Hepatocyte (in vitro differentiated cells): Measurements from ENCODE around the gene SLC34A3. TPM values are rescaled to one million over a fixed set of nuclear protein-coding genes. Genes with fewer than 3 reads are reported as not detected.
A peak's percentile ranks its signal among the peaks of the same experiment; 100 is the strongest.

ENCODE experiments used
- DNase-seq: peaks from one replicate; pipeline ENCODE4 v3.0.0-alpha.2; 2016; ENCODE audit warnings: low spot score
- H2AFZ ChIP-seq: fragments of 200-600 bp; sonication (generic); 2 replicates; pipeline ENCODE4 v1.6.0; 2016; ENCODE audit warnings: antibody characterized with exemption, mild to moderate bottlenecking
- H3K27ac ChIP-seq: fragments of 200-600 bp; sonication (generic); 2 replicates; pipeline ENCODE4 v1.5.1; 2016; ENCODE audit warnings: mild to moderate bottlenecking
- H3K27me3 ChIP-seq: fragments of 200-600 bp; sonication (generic); 2 replicates; pipeline ENCODE4 v1.6.1; 2016
- H3K36me3 ChIP-seq: fragments of 200-600 bp; sonication (generic); replicated peaks from 2 replicates; pipeline ENCODE4 v1.5.1; 2016; ENCODE audit warnings: low read depth; ENCODE audit not compliant: insufficient read depth
- H3K4me1 ChIP-seq: fragments of 200-600 bp; sonication (generic); 2 replicates; pipeline ENCODE4 v1.5.1; 2016; ENCODE audit warnings: mild to moderate bottlenecking, moderate library complexity; ENCODE audit not compliant: insufficient read depth
- H3K4me2 ChIP-seq: fragments of 200-600 bp; sonication (generic); 2 replicates; pipeline ENCODE4 v1.6.0; 2016
- H3K4me3 ChIP-seq: fragments of 200-600 bp; sonication (generic); 2 replicates; pipeline ENCODE4 v1.5.1; 2016; ENCODE audit warnings: mild to moderate bottlenecking
- H3K79me2 ChIP-seq: fragments of 200-600 bp; sonication (generic); 2 replicates; pipeline ENCODE4 v1.6.0; 2017; ENCODE audit warnings: mild to moderate bottlenecking
- H3K9me2 ChIP-seq: fragments of 200-600 bp; sonication (generic); replicated peaks from 2 replicates; pipeline ENCODE4 v1.6.0; 2017; ENCODE audit warnings: mild to moderate bottlenecking; ENCODE audit not compliant: insufficient read depth
- H3K9me3 ChIP-seq: fragments of 200-600 bp; sonication (generic); 2 replicates; pipeline ENCODE4 v1.5.1; 2016; ENCODE audit warnings: low read depth, mild to moderate bottlenecking
- H4K20me1 ChIP-seq: fragments of 200-600 bp; sonication (generic); 2 replicates; pipeline ENCODE4 v1.6.0; 2016; ENCODE audit warnings: mild to moderate bottlenecking; ENCODE audit not compliant: insufficient read depth, poor library complexity, severe bottlenecking
- CTCF ChIP-seq: fragments of 200-600 bp; sonication (generic); IDR thresholded peaks from 2 replicates; pipeline ENCODE4 v1.5.1; 2016; ENCODE audit warnings: antibody characterized with exemption, mild to moderate bottlenecking; ENCODE audit not compliant: poor library complexity
- EZH2 ChIP-seq: fragments of 200-600 bp; sonication (generic); IDR thresholded peaks from 2 replicates; pipeline ENCODE4 v1.6.1; 2016; ENCODE audit warnings: antibody characterized with exemption, mild to moderate bottlenecking, borderline replicate concordance
- EZH2phosphoT487 ChIP-seq: fragments of 200-600 bp; sonication (generic); IDR thresholded peaks from one replicate; pipeline ENCODE4 v1.6.1; 2018; ENCODE audit warnings: antibody characterized with exemption, mild to moderate bottlenecking, low read depth, moderate library complexity; ENCODE audit not compliant: unreplicated experiment, severe bottlenecking
- WGBS: methylation state at CpG from one replicate; pipeline ENCODE4 v1.1.6; 2016; ENCODE audit warnings: low lambda C conversion rate; ENCODE audit errors: missing lambda C conversion rate; 5-methylcytosine and 5-hydroxymethylcytosine counted together
- polyA plus RNA-seq: library from polyadenylated mRNA; unstranded; fragments of >200 nt; fragmentation: Nextera tagmentation; extraction: Ambion mirVana; gene quantifications from 2 replicates; pipeline ENCODE4 v1.2.1, GENCODE V29; 2016
- total RNA-seq: library from RNA; depleted of rRNA; stranded (reverse); fragments of >200 nt; gene quantifications from 2 replicates; pipeline ENCODE4 v1.2.3, GENCODE V29; 2014

The SLC34A3 gene
- total and polyA plus RNA-seq, 2 experiments from 2014 or later = 2.7 to 4.7 TPM

DNA sequence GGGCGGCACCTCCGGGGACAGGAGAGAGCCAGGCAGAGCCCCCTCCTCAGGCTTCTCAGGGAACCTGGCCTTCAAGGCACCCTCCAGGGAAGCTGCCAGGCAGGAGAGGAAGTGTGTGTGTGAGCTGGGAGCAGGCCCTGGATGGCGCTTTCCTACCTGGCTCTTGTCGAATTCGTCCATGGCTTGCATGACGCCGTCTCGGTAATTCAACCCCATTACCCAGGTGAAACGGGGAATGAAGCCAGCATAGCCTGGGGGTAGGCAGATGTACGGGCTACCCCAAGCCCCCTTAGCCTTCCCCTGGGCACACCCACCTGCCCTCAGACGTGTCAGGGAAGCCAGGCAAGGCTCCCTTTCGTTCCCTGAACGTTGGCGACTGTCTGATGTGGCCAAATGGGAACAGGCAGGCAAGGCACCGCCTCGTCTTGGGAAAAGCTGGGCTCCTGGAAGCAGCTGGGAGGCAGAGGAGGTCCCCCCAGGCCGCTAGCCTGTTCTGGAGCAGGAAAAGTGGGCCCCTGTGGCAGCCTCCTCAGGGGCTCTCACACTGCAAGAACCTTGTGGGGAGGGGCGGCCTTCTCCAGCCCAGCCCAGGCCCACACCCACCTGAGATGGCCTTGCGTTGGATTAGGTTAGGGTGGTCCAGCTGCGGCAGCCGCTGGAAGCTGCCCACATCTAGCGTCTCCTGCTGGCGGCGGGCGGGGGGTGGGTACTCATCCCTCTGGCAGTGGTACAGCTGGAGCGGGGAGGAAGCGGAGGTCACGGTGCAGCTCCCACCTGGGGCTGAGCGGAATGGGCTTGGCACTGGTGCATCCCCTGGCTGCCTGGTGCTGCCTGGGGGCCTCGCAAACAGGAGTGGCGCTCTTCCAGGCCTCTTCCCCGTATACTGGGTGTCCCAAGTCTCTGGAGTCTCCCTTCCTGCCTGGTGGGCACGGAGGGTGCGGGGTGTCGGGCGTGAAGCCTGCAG, 14.1 kb downstream of the SLC34A3 start:
- no peak overlapping the region for H3K4me2 ChIP-seq
- H3K4me3 ChIP-seq = no peak overlapping the region
- TF ChIP-seq EZH2phosphoT487 = no peak
- no peak for TF ChIP-seq CTCF
- no peak for TF ChIP-seq EZH2
- H4K20me1 ChIP-seq = peaks cover 24% of the 10 kb centered on the region
- H3K79me2 ChIP-seq = peaks cover 29% of the 10 kb centered on the region
- H3K36me3 ChIP-seq = no peaks in the 10 kb centered on the region
- peaks cover 9% of the 10 kb centered on the region for H3K4me1 ChIP-seq
- no peak overlapping the region for H3K27ac ChIP-seq
- no peaks in the 10 kb centered on the region for H3K27me3 ChIP-seq
- no peaks in the 10 kb centered on the region for H3K9me2 ChIP-seq
- WGBS = 59% methylated on average over 35 of the region's 36 CpGs
- H2AFZ ChIP-seq = no peak overlapping the region
- peak; percentile 9 for DNase-seq
- H3K9me3 ChIP-seq = no peaks in the 10 kb centered on the region

GRCh38 chr9:137245450-137246421, 15.0 kb downstream of the SLC34A3 start:
- Histone ChIP-seq H3K79me2 (peaks cover 29% of the 10 kb centered on the region), H3K4me3 (no peak overlapping the region), H2AFZ (no peak overlapping the region), H3K9me3 (no peaks in the 10 kb centered on the region), H3K4me1 (peaks cover 8% of the 10 kb centered on the region), H3K27ac (no peak overlapping the region), H3K36me3 (no peaks in the 10 kb centered on the region), H4K20me1 (peaks cover 24% of the 10 kb centered on the region), H3K9me2 (no peaks in the 10 kb centered on the region), H3K27me3 (no peaks in the 10 kb centered on the region), H3K4me2 (no peak overlapping the region)
- TF ChIP-seq EZH2phosphoT487 (no peak), CTCF (no peak), EZH2 (no peak)
- 94% methylated on average over 25 of the region's 25 CpGs for WGBS
- DNase-seq = peak; percentile 5

DNA sequence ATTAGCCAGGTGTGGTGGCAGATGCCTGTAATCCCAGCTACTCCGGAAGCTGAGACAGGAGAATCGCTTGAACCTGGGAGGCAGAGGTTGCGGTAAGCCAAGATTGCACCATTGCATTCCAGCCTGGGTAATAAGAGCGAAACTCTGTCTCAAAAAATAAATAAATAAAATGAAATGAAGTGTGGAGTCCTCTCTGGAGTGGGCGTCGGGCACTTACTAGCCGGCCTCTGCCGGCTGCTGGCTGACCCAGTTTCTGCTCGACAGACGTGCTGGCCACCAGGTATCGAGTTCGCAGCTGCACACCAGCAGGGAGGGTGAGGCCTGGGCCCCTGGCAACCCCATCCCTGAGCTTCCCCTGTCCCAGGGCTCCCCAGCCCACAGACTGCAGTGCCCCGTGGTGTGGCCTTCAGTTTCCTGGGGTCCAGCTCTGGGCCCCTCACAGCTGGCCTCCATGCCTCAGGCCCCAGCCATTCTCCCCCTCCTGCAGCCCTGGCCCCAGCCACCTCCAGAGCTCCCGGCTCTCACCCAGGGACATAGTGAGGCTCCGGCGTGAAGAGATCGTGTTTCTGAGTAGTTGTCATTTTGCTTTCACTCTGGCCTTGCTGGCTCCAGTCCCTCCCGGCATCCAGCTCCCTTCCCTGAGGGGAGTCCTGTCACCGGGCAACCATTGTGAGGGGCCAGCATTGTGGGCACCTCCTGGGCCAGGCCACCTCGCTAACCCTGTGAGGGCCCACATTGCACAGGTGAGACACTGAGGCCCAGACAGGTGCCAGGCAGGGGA, 16.6 kb downstream of the SLC34A3 start:
- no peak overlapping the region for H2AFZ ChIP-seq
- peaks cover 16% of the 10 kb centered on the region for H4K20me1 ChIP-seq
- no peaks in the 10 kb centered on the region for H3K9me3 ChIP-seq
- no peak overlapping the region for H3K27ac ChIP-seq
- peaks cover 7% of the 10 kb centered on the region for H3K4me1 ChIP-seq
- H3K27me3 ChIP-seq = no peaks in the 10 kb centered on the region
- no peaks in the 10 kb centered on the region for H3K36me3 ChIP-seq
- H3K79me2 ChIP-seq = peaks cover 21% of the 10 kb centered on the region
- no peaks in the 10 kb centered on the region for H3K9me2 ChIP-seq
- H3K4me3 ChIP-seq = no peak overlapping the region
- no peak for TF ChIP-seq EZH2
- no peak for TF ChIP-seq CTCF
- no peak for TF ChIP-seq EZH2phosphoT487
- no peak overlapping the region for H3K4me2 ChIP-seq
- WGBS = 75% methylated on average over 20 of the region's 20 CpGs
- no peak for DNase-seq
